Mesendoderm (in vitro differentiated cells): Measurements from ENCODE around the gene SYTL4.
"Not testable (repeated sequence)": the region's sequence is repeated elsewhere in the genome, so short reads cannot be mapped to it uniquely, and the experiment has no call there.

Experiments used
- DNase-seq: peaks from one replicate; pipeline ENCODE4 v3.0.0; 2013
- H2AK5ac ChIP-seq: 2 replicates; pipeline ENCODE4 v1.6.1; 2013; ENCODE audit warnings: low read length, inconsistent platforms
- H2BK120ac ChIP-seq: 2 replicates; pipeline ENCODE4 v1.6.1; 2013; ENCODE audit warnings: low read depth, mild to moderate bottlenecking, low read length, moderate library complexity, mixed read lengths
- H2BK15ac ChIP-seq: replicated peaks from 2 replicates; pipeline ENCODE4 v1.6.1; 2013; ENCODE audit warnings: low read depth, mild to moderate bottlenecking, moderate library complexity
- H2BK5ac ChIP-seq: 2 replicates; pipeline ENCODE4 v1.6.1; 2013; ENCODE audit warnings: low read length, inconsistent platforms
- H3K18ac ChIP-seq: 2 replicates; pipeline ENCODE4 v1.6.1; 2013; ENCODE audit warnings: mild to moderate bottlenecking, low read length, mixed read lengths
- H3K23ac ChIP-seq: one replicate; pipeline ENCODE4 v1.6.1; 2013; ENCODE audit warnings: low read length
- H3K27ac ChIP-seq: 2 replicates; pipeline ENCODE4 v1.5.1; 2013; ENCODE audit warnings: low read depth, mild to moderate bottlenecking, inconsistent platforms, low read length, moderate library complexity
- H3K27me3 ChIP-seq: 2 replicates; pipeline ENCODE4 v1.6.1; 2013; ENCODE audit warnings: low read length, control low read depth, mild to moderate bottlenecking, inconsistent platforms; ENCODE audit not compliant: insufficient read depth, poor library complexity
- H3K36me3 ChIP-seq: 2 replicates; pipeline ENCODE4 v1.6.1; 2013; ENCODE audit warnings: low read length, inconsistent platforms; ENCODE audit not compliant: control insufficient read depth, insufficient read depth
- H3K4ac ChIP-seq: one replicate; pipeline ENCODE4 v1.6.1; 2013; ENCODE audit warnings: low read depth, mild to moderate bottlenecking, low read length, moderate library complexity
- H3K4me1 ChIP-seq: 2 replicates; pipeline ENCODE4 v1.6.1; 2013; ENCODE audit warnings: low read depth, low read length, inconsistent platforms; ENCODE audit not compliant: control insufficient read depth
- H3K4me2 ChIP-seq: 2 replicates; pipeline ENCODE4 v1.6.1; 2013; ENCODE audit warnings: low read length
- H3K4me3 ChIP-seq: 2 replicates; pipeline ENCODE4 v1.5.1; 2013; ENCODE audit warnings: mild to moderate bottlenecking, low read length
- H3K56ac ChIP-seq: one replicate; pipeline ENCODE4 v1.6.1; 2013; ENCODE audit warnings: low read length
- H3K79me1 ChIP-seq: 2 replicates; pipeline ENCODE4 v1.6.1; 2013; ENCODE audit warnings: low read length, inconsistent platforms
- H3K79me2 ChIP-seq: 2 replicates; pipeline ENCODE4 v1.6.1; 2013; ENCODE audit warnings: mild to moderate bottlenecking, low read length; ENCODE audit not compliant: control insufficient read depth, insufficient read depth
- H3K9ac ChIP-seq: 2 replicates; pipeline ENCODE4 v1.6.1; 2013; ENCODE audit warnings: low read length, inconsistent platforms
- H4K5ac ChIP-seq: one replicate; pipeline ENCODE4 v1.6.1; 2013; ENCODE audit warnings: low read length
- H4K8ac ChIP-seq: one replicate; pipeline ENCODE4 v1.6.1; 2013; ENCODE audit warnings: low read depth, mild to moderate bottlenecking, control low read depth, low read length, moderate library complexity
- WGBS: extraction: QIAGEN DNeasy Blood & Tissue Kit; methylation state at CpG from one replicate; pipeline ENCODE4 v1.1.7; 2013; ENCODE audit warnings: low lambda C conversion rate, missing lambda C conversion rate; ENCODE audit not compliant: insufficient coverage; ENCODE audit errors: extremely low coverage; 5-methylcytosine and 5-hydroxymethylcytosine counted together

SYTL4 gene

DNA sequence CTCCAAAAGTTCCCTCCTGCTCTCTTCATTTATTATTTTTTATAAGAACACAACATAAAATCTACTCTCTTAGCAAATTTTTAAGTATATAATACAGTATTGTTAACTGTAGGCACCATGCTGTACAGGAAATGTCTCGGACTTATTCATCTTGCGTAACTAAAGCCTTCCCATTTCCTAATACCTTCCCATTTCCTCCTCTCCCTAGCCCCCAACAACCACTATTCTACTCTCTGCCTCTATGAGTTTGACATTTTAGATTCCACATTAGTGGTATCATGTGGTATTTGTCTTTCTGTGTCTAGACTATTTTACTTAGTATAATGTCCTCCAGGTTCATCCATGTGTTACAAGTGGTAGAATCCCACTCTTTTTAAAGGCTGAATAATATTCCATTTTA is 15.8 kb upstream of the SYTL4 start:
- Histone ChIP-seq H3K4ac (no peak overlapping the region), H2BK5ac (no peak overlapping the region), H3K79me2 (no peaks in the 10 kb centered on the region), H4K5ac (no peak overlapping the region), H3K4me3 (no peak overlapping the region), H3K18ac (no peak overlapping the region), H4K8ac (no peak overlapping the region), H3K23ac (no peak overlapping the region), H3K4me2 (no peak overlapping the region), H3K9ac (no peak overlapping the region), H3K27me3 (no peaks in the 10 kb centered on the region), H2AK5ac (no peak overlapping the region), H3K79me1 (no peaks in the 10 kb centered on the region), H3K27ac (no peak overlapping the region), H3K56ac (no peak overlapping the region), H2BK120ac (no peak overlapping the region), H3K36me3 (no peaks in the 10 kb centered on the region), H2BK15ac (no peak overlapping the region), H3K4me1 (no peaks in the 10 kb centered on the region)
- no CpG with 5 or more reads among the region's 2 CpGs for WGBS
- DNase-seq: no peak

DNA sequence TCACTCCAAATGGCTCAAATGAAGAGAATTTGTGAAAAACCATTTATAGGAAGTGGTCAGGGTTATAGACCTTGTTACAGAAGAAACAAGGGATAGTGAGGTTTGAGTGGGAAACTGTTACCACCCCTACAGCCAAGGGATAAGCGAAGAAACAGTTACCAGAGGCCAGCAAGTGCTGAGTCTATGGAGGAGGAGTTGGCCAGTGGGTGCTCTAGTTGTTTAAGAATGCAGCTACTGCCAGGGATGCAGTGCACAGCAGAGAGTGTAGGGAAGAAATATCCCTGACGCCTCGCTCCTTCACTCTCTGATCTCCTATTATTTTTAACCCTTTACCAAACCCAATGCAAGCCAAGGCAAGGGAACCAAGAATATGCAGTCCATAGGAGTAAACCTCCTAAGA is 15.2 kb upstream of the SYTL4 start:
- H3K27ac ChIP-seq: no peak overlapping the region
- H3K23ac ChIP-seq: no peak overlapping the region
- no peaks in the 10 kb centered on the region for H3K36me3 ChIP-seq
- H3K4ac ChIP-seq: no peak overlapping the region
- H2BK120ac ChIP-seq: no peak overlapping the region
- H2AK5ac ChIP-seq: no peak overlapping the region
- no peak overlapping the region for H3K4me2 ChIP-seq
- H3K9ac ChIP-seq: no peak overlapping the region
- no CpG with 5 or more reads among the region's 3 CpGs for WGBS
- H3K79me1 ChIP-seq: no peaks in the 10 kb centered on the region
- H3K56ac ChIP-seq: no peak overlapping the region
- H2BK15ac ChIP-seq: no peak overlapping the region
- no peak overlapping the region for H3K4me3 ChIP-seq
- H3K27me3 ChIP-seq: no peaks in the 10 kb centered on the region
- no peaks in the 10 kb centered on the region for H3K79me2 ChIP-seq
- no peak overlapping the region for H3K18ac ChIP-seq
- no peak overlapping the region for H2BK5ac ChIP-seq
- H3K4me1 ChIP-seq: no peaks in the 10 kb centered on the region
- no peak overlapping the region for H4K8ac ChIP-seq
- no peak for DNase-seq
- H4K5ac ChIP-seq: no peak overlapping the region

DNA sequence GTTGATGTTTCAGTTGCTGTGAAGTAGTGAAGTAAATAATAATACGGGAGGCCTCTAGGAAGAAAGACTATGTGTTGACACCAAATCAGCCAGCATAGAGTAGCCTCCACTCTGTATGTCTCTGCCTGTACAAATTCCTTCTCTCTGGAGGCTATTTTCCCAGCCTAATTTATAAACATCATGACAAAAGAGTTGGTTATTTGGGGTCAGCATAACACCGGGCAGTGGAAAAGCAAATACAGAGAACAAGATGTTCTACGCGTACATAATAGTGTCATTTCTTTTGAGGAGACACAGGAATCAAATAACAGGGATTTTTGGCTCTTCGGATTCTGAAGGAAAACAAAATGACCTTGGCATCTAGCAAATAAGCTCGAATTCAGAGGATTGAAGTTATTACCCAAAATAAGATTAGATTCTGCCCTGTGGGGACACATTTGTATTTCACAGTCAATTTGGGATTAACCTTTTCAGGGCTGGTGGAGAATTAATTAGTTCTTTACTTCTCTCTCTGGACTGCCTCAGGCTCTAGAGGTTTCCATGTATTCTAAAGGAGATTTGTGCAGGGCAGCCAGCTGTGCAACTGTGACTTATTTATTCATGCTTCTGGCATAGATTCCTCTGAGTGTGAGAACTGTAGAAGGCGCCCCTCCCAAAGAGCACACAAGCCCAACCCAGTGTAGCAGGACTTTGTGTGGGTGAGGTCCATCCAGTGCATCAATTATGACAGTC is 14.1 kb upstream of the SYTL4 start:
- Histone ChIP-seq H3K27ac (no peak overlapping the region), H2BK120ac (no peak overlapping the region), H4K8ac (no peak overlapping the region), H3K23ac (no peak overlapping the region), H3K18ac (no peak overlapping the region), H3K36me3 (no peaks in the 10 kb centered on the region), H3K79me2 (no peaks in the 10 kb centered on the region), H2BK5ac (no peak overlapping the region), H2BK15ac (no peak overlapping the region), H2AK5ac (no peak overlapping the region), H3K4me1 (no peaks in the 10 kb centered on the region), H4K5ac (no peak overlapping the region), H3K56ac (no peak overlapping the region), H3K4me3 (no peak overlapping the region), H3K9ac (no peak overlapping the region), H3K4me2 (no peak overlapping the region), H3K27me3 (no peaks in the 10 kb centered on the region), H3K79me1 (no peaks in the 10 kb centered on the region), H3K4ac (no peak overlapping the region)
- WGBS: no CpG with 5 or more reads among the region's 7 CpGs
- DNase-seq: no peak

DNA sequence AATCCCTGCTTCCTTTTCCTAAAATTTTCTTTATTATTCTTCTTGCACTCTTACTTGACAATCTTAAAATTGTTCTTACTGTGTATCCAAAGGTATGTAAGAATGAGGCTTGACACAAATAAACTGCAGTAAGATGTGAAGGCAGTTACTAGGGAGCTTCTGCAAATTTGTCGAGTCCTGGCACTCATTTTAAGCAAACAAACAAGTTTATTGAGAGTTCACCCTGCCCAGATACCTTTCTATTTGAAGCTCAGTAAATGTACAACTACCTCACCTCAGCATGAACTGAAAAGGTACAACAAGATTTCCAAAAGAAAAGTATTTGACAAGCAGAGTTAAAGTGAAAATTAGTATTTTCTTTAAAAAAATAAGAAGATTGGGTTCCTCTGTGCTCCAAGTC is 13.3 kb upstream of the SYTL4 start:
- no peak overlapping the region for H2BK120ac ChIP-seq
- no peak overlapping the region for H3K18ac ChIP-seq
- no peak overlapping the region for H3K4ac ChIP-seq
- H3K23ac ChIP-seq: no peak overlapping the region
- H3K27me3 ChIP-seq: no peaks in the 10 kb centered on the region
- H3K9ac ChIP-seq: no peak overlapping the region
- no peaks in the 10 kb centered on the region for H3K4me1 ChIP-seq
- no peak overlapping the region for H3K56ac ChIP-seq
- H4K5ac ChIP-seq: no peak overlapping the region
- H3K36me3 ChIP-seq: no peaks in the 10 kb centered on the region
- H3K79me2 ChIP-seq: no peaks in the 10 kb centered on the region
- H2BK15ac ChIP-seq: no peak overlapping the region
- no peak for DNase-seq
- H2BK5ac ChIP-seq: no peak overlapping the region
- H2AK5ac ChIP-seq: no peak overlapping the region
- no peak overlapping the region for H3K4me2 ChIP-seq
- no peak overlapping the region for H3K4me3 ChIP-seq
- WGBS: no CpG with 5 or more reads among the region's 1 CpG
- H4K8ac ChIP-seq: no peak overlapping the region
- no peaks in the 10 kb centered on the region for H3K79me1 ChIP-seq
- no peak overlapping the region for H3K27ac ChIP-seq

DNA sequence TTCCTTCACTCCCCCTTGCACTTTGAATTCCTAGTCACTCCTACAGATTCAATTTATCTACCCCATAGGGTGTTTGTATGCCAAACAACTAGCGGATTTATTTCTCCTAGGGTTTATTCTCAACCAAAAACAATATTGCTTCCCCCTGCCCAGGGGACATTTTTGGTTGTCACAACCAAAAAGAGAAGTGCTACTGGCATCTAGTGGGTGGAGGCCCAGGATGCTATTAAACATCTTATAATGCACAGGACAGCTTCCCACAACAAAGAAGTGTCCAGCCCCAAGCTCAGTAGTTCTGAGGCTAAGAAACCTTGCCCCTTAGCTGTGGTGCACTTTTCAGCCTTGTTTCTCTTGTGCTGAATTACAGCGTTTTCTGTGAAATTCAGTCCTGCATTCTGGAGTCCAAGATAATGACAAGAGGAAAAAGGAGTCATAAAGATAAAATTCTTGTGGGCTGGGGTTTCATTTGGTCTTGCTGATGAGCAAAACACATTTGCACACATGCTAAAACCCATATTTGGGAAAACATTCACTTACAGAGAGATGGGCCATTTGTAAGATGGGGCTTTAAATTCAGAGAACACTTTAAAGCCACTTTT is 11.2 kb upstream of the SYTL4 start:
- DNase-seq: no peak
- H3K4me2 ChIP-seq: no peak overlapping the region
- H4K8ac ChIP-seq: no peak overlapping the region
- no peaks in the 10 kb centered on the region for H3K79me2 ChIP-seq
- no peak overlapping the region for H4K5ac ChIP-seq
- H3K18ac ChIP-seq: no peak overlapping the region
- no peak overlapping the region for H3K23ac ChIP-seq
- no peak overlapping the region for H3K4me3 ChIP-seq
- H2BK15ac ChIP-seq: no peak overlapping the region
- no peaks in the 10 kb centered on the region for H3K36me3 ChIP-seq
- H3K9ac ChIP-seq: no peak overlapping the region
- no peak overlapping the region for H2AK5ac ChIP-seq
- no peaks in the 10 kb centered on the region for H3K4me1 ChIP-seq
- no peak overlapping the region for H3K27ac ChIP-seq
- no peaks in the 10 kb centered on the region for H3K27me3 ChIP-seq
- no peak overlapping the region for H2BK120ac ChIP-seq
- no peak overlapping the region for H3K56ac ChIP-seq
- H3K4ac ChIP-seq: no peak overlapping the region
- H3K79me1 ChIP-seq: no peaks in the 10 kb centered on the region
- H2BK5ac ChIP-seq: no peak overlapping the region
- no CpG with 5 or more reads among the region's 2 CpGs for WGBS

DNA sequence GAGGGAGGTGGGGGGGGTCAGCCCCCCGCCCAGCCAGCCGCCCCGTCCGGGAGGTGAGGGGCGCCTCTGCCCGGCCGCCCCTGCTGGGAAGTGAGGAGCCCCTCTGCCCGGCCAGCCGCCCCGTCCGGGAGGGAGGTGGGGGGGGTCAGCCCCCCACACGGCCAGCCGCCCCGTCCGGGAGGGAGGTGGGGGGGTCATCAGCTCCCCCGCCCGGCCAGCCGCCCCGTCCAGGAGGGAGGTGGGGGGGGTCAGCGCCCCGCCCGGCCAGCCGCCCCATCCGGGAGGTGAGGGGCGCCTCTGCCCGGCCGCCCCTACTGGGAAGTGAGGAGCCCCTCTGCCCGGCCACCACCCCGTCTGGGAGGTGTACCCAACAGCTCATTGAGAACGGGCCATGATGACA is 7.9 kb downstream of the SYTL4 start:
- not testable (repeated sequence) for H3K27ac ChIP-seq, H2AK5ac ChIP-seq, H3K56ac ChIP-seq, H3K23ac ChIP-seq, H3K4ac ChIP-seq, H2BK5ac ChIP-seq, H3K79me2 ChIP-seq, H3K4me1 ChIP-seq, H2BK120ac ChIP-seq, H3K4me3 ChIP-seq, H2BK15ac ChIP-seq, DNase-seq, H4K5ac ChIP-seq, H3K27me3 ChIP-seq, H3K9ac ChIP-seq, H4K8ac ChIP-seq, H3K18ac ChIP-seq, H3K36me3 ChIP-seq, H3K4me2 ChIP-seq, H3K79me1 ChIP-seq
- WGBS: no CpG with 5 or more reads among the region's 30 CpGs
